NCI-H2227 treated with DMSO at 0.1 percent for 48 hours (cell line): ENCODE measurements around the gene PLAU.
"Not testable (repeated sequence)": the region's sequence is repeated elsewhere in the genome, so short reads cannot be mapped to it uniquely, and the experiment has no call there.

Source experiments
- DNase-seq: peaks from one replicate; lab custom pipeline; 2025; lab: John Stamatoyannopoulos, UW

Gene PLAU

GRCh38 chr10:73922007-73922863 is 11.3 kb downstream of the PLAU start:
- DNase-seq: no peak

GRCh38 chr10:73922864-73923133 is 11.9 kb downstream of the PLAU start:
- DNase-seq: no peak

- DNase-seq: no peak
Observed at GRCh38 chr10:73923935-73924598, 13.1 kb downstream of the PLAU start.

- no peak for DNase-seq
Observed at GRCh38 chr10:73924935-73925334, 14.0 kb downstream of the PLAU start.

- DNase-seq: no peak
Observed at GRCh38 chr10:73925539-73925938, 14.6 kb downstream of the PLAU start.

GRCh38 chr10:73926152-73926764 is 15.3 kb downstream of the PLAU start:
- no peak for DNase-seq

- DNase-seq: not testable (repeated sequence)
Observed at GRCh38 chr10:73930630-73931327, 19.8 kb downstream of the PLAU start.

- no peak for DNase-seq
Observed at GRCh38 chr10:73931767-73932619, 21.1 kb downstream of the PLAU start.

- no peak for DNase-seq
Observed at GRCh38 chr10:73932620-73933112, 21.7 kb downstream of the PLAU start.

- DNase-seq: no peak
Observed at GRCh38 chr10:73934074-73934473, 23.1 kb downstream of the PLAU start.

GRCh38 chr10:73935895-73936294 is 25.0 kb downstream of the PLAU start:
- no peak for DNase-seq

GRCh38 chr10:73937333-73938043 is 26.6 kb downstream of the PLAU start:
- no peak for DNase-seq

GRCh38 chr10:73940634-73941221 is 29.8 kb downstream of the PLAU start:
- DNase-seq: no peak

- DNase-seq: no peak
Observed at GRCh38 chr10:73941300-73941699, 30.4 kb downstream of the PLAU start.

- DNase-seq: no peak
Observed at GRCh38 chr10:73944356-73945100, 33.6 kb downstream of the PLAU start.

GRCh38 chr10:73946253-73947145 is 35.6 kb downstream of the PLAU start:
- no peak for DNase-seq

- no peak for DNase-seq
Observed at GRCh38 chr10:73948947-73949633, 38.2 kb downstream of the PLAU start.
